Hematopoietic multipotent progenitor cell treated with erythropoietin and hydrocortisone succinate and interleukin-3 and kit ligand, for 15 days (in vitro differentiated cells): Measurements from ENCODE around the gene JHY.

Experiments used
- DNase-seq: peaks from one replicate; pipeline ENCODE4 v3.0.0-alpha.2; 2015; ENCODE audit warnings: low spot score

The JHY gene

GRCh38 chr11:122872046-122872445 lies 10.5 kb upstream of the JHY start:
- no peak for DNase-seq

GRCh38 chr11:122874991-122875390 lies 7.6 kb upstream of the JHY start:
- DNase-seq: no peak

- DNase-seq: no peak
Measured at GRCh38 chr11:122877732-122878131, 4.8 kb upstream of the JHY start.

- DNase-seq: no peak
Measured at GRCh38 chr11:122879785-122880184, 2.8 kb upstream of the JHY start.

GRCh38 chr11:122882857-122883645 lies 492 bp downstream of the JHY start:
- DNase-seq: no peak

- no peak for DNase-seq
Measured at GRCh38 chr11:122883646-122883979, 1.1 kb downstream of the JHY start.

GRCh38 chr11:122888162-122888561 lies 5.6 kb downstream of the JHY start:
- DNase-seq: no peak

GRCh38 chr11:122893131-122893530 lies 10.6 kb downstream of the JHY start:
- DNase-seq: no peak

- no peak for DNase-seq
Measured at GRCh38 chr11:122895563-122895962, 13.0 kb downstream of the JHY start.

GRCh38 chr11:122897606-122898210 lies 15.1 kb downstream of the JHY start:
- no peak for DNase-seq

- no peak for DNase-seq
Measured at GRCh38 chr11:122898799-122899198, 16.2 kb downstream of the JHY start.

- DNase-seq: no peak
Measured at GRCh38 chr11:122900587-122901202, 18.1 kb downstream of the JHY start.

GRCh38 chr11:122902951-122903350 lies 20.4 kb downstream of the JHY start:
- DNase-seq: no peak

GRCh38 chr11:122910775-122911174 lies 28.2 kb downstream of the JHY start:
- DNase-seq: no peak

GRCh38 chr11:122917311-122917710 lies 34.8 kb downstream of the JHY start:
- DNase-seq: no peak

GRCh38 chr11:122918734-122919133 lies 36.2 kb downstream of the JHY start:
- no peak for DNase-seq

GRCh38 chr11:122920579-122920978 lies 38.0 kb downstream of the JHY start:
- DNase-seq: no peak

- DNase-seq: no peak
Measured at GRCh38 chr11:122922893-122923292, 40.3 kb downstream of the JHY start.

- DNase-seq: no peak
Measured at GRCh38 chr11:122923302-122923701, 40.7 kb downstream of the JHY start.

GRCh38 chr11:122931510-122931909 lies 49.0 kb downstream of the JHY start:
- DNase-seq: no peak

- no peak for DNase-seq
Measured at GRCh38 chr11:122933416-122933815, 50.9 kb downstream of the JHY start.

- DNase-seq: no peak
Measured at GRCh38 chr11:122937983-122938382, 55.4 kb downstream of the JHY start.

GRCh38 chr11:122938557-122938956 lies 56.0 kb downstream of the JHY start:
- DNase-seq: no peak

GRCh38 chr11:122951211-122951610 lies 68.7 kb downstream of the JHY start:
- DNase-seq: no peak
